ENCODE data around the gene ASB15. TPM values are rescaled to one million over a fixed set of nuclear protein-coding genes. Genes with fewer than 3 reads are reported as not detected.

Gene ASB15
- total RNA-seq, 4 donors from 2014 or later: not detected

DNA sequence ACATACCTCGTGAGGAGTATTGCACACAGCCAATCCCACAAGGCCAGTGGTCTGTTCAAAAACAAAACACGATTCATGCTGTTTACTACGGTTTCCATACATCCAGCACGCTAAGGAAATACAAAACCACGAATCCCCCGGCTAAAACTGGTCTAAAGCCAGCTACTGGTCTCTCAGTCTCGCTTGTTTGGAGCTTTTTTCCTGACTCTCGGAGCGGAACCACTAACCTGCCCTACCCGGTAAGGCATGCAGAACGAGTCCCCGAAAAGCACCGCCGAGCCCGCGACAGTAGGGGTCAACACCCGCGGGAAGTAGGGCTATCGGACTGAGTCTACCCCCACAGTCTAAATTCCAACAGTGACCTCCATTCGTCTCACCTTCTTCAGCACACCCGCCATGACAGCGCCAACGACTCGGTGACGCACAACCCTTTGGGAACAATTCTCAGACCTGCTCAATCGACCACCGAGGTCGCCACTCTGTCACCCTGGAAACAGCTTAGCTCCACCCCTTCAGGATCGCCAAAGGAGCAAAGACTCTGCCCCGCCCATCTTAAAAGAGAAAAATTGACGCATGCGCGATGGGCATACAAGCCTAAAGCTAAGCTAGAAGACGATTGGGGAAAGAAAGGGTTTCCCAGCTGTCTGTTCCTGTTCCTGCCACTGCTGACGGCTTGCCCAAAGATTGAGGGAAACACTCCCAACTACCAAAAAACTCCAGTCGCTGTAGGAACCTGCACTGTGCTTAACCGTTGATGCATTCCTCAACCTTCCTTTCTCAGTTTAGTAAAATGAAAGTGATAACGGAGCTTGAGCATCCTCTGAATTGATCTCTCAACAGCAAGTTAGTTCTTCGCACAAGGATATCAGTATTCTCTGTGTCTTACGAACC is 44.0 kb upstream of the ASB15 start, which contains the start of gene NDUFA5:
TSS of gene NDUFA5 (minus strand) at position 421 of the 891 bp plus-strand sequence. CDS start at position 398, 23 bp downstream.
- H3K4me3 ChIP-seq (ENCODE audit: low read depth, poor library complexity, severe bottlenecking): peak within 1 kb of the TSS; percentile 98
- TF ChIP-seq POLR2A (IDR thresholded peaks at IDR 0.05): no peak
- TF ChIP-seq, protein P1, sequence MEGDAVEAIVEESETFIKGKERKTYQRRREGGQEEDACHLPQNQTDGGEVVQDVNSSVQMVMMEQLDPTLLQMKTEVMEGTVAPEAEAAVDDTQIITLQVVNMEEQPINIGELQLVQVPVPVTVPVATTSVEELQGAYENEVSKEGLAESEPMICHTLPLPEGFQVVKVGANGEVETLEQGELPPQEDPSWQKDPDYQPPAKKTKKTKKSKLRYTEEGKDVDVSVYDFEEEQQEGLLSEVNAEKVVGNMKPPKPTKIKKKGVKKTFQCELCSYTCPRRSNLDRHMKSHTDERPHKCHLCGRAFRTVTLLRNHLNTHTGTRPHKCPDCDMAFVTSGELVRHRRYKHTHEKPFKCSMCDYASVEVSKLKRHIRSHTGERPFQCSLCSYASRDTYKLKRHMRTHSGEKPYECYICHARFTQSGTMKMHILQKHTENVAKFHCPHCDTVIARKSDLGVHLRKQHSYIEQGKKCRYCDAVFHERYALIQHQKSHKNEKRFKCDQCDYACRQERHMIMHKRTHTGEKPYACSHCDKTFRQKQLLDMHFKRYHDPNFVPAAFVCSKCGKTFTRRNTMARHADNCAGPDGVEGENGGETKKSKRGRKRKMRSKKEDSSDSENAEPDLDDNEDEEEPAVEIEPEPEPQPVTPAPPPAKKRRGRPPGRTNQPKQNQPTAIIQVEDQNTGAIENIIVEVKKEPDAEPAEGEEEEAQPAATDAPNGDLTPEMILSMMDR (IDR thresholded peaks at IDR 0.05): no peak
- DNase-seq (ENCODE audit: low spot score in 2 of 2): peak; percentile 98 to 99
- WGBS, 2 donors: 0% methylated on average over 40 of the region's 40 CpGs
- intact Hi-C loops (cut with DNase I; ENCODE audit: low total_unique reads): no loop called here

GRCh38 chr7:123558289-123558874 is 43.2 kb upstream of the ASB15 start:
- TF ChIP-seq, protein P1 (IDR thresholded peaks at IDR 0.05): no peak
- TF ChIP-seq POLR2A (IDR thresholded peaks at IDR 0.05): no peak
- 46 to 48% methylated on average over 4 of the region's 4 CpGs for WGBS, 2 donors
- intact Hi-C loops (cut with DNase I; ENCODE audit: low total_unique reads): no loop called here
- H3K4me3 ChIP-seq (ENCODE audit: low read depth, poor library complexity, severe bottlenecking): peak overlapping the region; percentile 98
- no peak for DNase-seq (ENCODE audit: low spot score in 2 of 2)

GRCh38 chr7:123562121-123562520 is 39.5 kb upstream of the ASB15 start:
- no peak overlapping the region for H3K4me3 ChIP-seq (ENCODE audit: low read depth, poor library complexity, severe bottlenecking)
- DNase-seq (ENCODE audit: low spot score in 2 of 2): no peak
- TF ChIP-seq, protein P1 (IDR thresholded peaks at IDR 0.05): no peak
- no peak for TF ChIP-seq POLR2A (IDR thresholded peaks at IDR 0.05)
- intact Hi-C loops (cut with DNase I; ENCODE audit: low total_unique reads): no loop called here

- TF ChIP-seq, protein P1 (IDR thresholded peaks at IDR 0.05): no peak
- TF ChIP-seq POLR2A (IDR thresholded peaks at IDR 0.05): no peak
- intact Hi-C loops (cut with DNase I; ENCODE audit: low total_unique reads): no loop called here
- no peak overlapping the region for H3K4me3 ChIP-seq (ENCODE audit: low read depth, poor library complexity, severe bottlenecking)
- no peak for DNase-seq (ENCODE audit: low spot score in 2 of 2)
- WGBS, 2 donors: 47 to 58% methylated on average over 2 of the region's 2 CpGs
These were observed 32.1 kb upstream of the ASB15 start for GRCh38 chr7:123569352-123570010.

GRCh38 chr7:123570390-123571182 is 31.0 kb upstream of the ASB15 start:
- intact Hi-C loops (cut with DNase I; ENCODE audit: low total_unique reads): no loop called here
- 50 to 57% methylated on average over 4 of the region's 4 CpGs for WGBS, 2 donors
- no peak overlapping the region for H3K4me3 ChIP-seq (ENCODE audit: low read depth, poor library complexity, severe bottlenecking)
- TF ChIP-seq POLR2A (IDR thresholded peaks at IDR 0.05): no peak
- TF ChIP-seq, protein P1 (IDR thresholded peaks at IDR 0.05): no peak
- no peak for DNase-seq (ENCODE audit: low spot score in 2 of 2)
